Fibroblast of skin of back (primary cell): ENCODE data around the gene NOP10.
A peak's percentile ranks its signal among the peaks of the same experiment; 100 is the strongest.
"Not testable (repeated sequence)": the region's sequence is repeated elsewhere in the genome, so short reads cannot be mapped to it uniquely, and the experiment has no call there.

Source experiments
- DNase-seq: peaks from one replicate; pipeline ENCODE4 v3.0.0-alpha.2; 2013

The NOP10 gene

DNA sequence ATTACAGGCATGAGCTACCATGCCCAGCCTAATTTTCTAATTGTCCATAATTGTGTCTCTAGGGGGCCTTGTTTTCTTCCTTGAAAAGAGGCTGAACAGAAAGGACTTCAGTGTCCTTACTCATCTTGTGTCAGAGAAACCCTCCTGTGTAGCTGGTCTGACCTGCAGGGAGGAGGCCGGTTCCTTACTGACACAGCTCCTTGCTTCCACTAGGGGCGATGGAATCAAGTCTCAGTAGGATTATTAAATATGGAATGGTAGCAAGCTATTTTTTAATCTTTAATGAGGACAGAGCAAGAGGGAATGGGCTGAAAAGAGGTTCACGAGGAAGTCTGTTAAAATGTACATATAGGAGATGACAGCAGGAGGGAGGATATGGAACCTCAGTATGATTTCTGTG lies 15.4 kb upstream of the NOP10 start:
- DNase-seq = no peak

GRCh38 chr15:34357653-34358052 lies 14.7 kb upstream of the NOP10 start:
- DNase-seq = no peak

DNA sequence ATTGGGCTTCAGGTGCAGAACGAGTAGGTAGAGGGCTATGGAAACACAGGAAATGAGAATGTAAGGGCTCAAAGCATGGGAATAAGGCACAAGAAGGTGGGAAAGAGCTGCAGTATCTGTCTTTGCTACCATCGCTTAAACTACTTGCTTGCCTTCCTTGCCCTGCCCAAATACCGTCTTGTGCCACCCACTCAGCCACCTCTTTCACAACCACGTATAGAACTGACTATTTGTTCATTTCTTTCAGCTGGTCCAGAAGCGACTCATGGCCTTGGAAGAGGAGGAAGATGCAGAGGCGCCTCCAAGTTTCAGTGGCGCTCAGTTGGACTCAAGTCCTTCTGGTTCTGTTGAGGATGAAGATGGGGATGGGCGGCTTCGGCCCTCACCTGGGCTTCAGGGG lies 12.3 kb upstream of the NOP10 start:
- no peak for DNase-seq

GRCh38 chr15:34354286-34354685 lies 11.3 kb upstream of the NOP10 start:
- no peak for DNase-seq

DNA sequence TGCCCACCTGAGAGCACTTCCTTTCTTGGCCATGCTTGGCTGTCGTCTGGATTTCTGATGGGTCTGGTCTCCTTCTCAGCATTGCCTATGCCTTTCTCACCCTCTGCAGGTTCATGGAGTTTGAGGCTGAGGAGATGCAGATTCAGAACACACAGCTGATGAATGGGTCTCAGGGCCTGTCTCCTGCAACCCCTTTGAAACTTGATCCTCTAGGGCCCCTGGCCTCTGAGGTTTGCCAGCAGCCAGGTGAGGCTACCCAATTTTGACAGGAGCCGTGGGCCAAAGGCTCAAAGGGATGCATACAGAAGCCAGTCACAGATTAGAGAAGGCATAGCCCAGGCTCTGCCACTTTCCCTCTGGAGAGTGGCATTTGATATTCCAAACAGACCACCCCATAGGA lies 10.7 kb upstream of the NOP10 start:
- DNase-seq = no peak

DNA sequence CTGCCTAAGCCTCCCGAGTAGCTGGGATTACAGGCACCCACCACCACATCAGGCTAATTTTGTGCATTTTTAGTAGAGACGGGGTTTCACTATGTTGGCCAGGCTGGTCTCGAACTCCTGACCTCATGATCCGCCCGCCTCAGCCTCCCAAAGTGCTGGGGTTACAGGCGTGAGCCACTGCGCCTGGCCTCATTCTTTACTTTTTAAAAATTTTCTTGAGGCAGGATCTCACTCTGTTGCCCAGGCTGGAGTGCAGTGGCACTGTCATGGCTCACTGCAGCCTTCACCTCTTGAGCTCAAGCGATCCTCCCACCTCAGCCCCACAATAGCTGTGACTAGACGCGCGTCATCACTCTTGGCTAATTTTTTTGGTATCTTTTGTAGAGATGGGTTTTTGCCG lies 10.1 kb upstream of the NOP10 start:
- not testable (repeated sequence) for DNase-seq

GRCh38 chr15:34349769-34350168 lies 6.8 kb upstream of the NOP10 start:
- DNase-seq = no peak

DNA sequence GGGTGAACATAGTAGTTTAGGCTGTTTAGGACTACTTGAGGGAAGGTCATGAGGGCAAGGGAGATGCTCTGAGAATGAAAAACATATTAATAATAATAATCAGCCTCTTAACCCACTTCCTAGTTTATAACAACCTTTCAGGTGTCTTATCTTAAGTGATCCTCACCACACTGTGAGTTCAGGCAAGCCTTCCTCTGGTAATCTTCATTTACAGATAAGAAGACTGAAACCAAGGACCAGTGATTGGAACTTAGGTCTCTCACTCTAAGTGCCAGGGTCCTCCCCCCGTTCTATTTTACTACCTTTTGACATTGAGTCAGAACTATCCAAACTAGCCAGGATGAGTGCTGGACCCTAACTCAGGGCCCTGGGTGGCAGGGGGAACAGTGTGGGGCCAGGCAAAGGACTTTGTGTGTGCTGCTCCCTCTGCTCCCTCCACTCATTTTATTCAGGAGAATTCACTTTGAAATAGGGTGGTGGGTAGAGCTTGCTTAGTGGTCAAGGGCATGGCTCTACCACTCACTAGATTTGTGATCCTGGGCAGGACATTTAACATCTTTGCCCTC lies 5.9 kb upstream of the NOP10 start:
- no peak for DNase-seq

DNA sequence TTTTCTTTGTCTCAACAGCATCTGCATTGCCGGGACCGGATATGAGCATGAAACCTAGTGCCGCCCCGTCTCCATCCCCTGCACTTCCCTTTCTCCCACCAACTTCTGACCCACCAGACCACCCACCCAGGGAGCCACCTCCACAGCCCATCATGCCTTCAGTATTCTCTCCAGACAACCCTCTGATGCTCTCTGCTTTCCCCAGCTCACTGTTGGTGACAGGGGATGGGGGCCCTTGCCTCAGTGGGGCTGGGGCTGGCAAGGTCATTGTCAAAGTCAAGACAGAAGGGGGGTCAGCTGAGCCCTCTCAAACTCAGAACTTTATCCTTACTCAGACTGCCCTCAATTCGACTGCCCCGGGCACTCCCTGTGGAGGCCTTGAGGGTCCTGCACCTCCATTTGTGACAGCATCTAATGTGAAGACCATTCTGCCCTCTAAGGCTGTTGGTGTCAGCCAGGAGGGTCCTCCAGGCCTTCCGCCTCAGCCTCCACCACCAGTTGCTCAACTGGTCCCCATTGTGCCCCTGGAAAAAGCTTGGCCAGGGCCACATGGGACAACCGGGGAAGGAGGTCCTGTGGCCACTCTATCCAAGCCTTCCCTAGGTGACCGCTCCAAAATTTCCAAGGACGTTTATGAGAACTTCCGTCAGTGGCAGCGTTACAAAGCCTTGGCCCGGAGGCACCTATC lies 5.2 kb upstream of the NOP10 start:
- DNase-seq = no peak

GRCh38 chr15:34342213-34342736 lies 661 bp downstream of the NOP10 start:
- not testable (repeated sequence) for DNase-seq

GRCh38 chr15:34341381-34342212 lies 1.3 kb downstream of the NOP10 start:
- no peak for DNase-seq

DNA sequence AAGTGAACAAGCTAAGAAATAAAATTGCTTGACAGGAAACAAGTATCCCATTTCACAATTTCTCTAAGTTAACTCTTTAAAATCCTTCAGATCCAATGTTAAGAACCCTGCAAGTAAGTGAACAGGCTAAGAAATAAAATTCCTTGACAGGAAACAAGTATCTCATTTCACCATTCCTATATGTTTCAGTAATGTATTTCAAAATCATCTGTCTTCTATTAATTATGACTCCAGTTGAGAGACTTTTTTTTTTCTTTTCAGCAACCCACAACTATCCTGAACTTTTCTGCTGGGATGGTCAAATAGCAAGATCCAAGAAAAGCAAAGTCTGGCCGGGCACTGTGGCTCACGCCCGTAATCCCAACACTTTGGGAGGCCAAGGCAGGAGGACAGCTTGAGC lies 3.0 kb downstream of the NOP10 start:
- DNase-seq = peak; percentile 46

GRCh38 chr15:34338347-34338746 lies 4.6 kb downstream of the NOP10 start:
- DNase-seq = no peak

- peak; percentile 96 for DNase-seq
Measured at GRCh38 chr15:34337557-34338306, 5.2 kb downstream of the NOP10 start, which contains the start of gene SLC12A6. TSS of gene SLC12A6 (minus strand) at chr15:34337781. CDS start at chr15:34336680, 1,101 bp downstream.

DNA sequence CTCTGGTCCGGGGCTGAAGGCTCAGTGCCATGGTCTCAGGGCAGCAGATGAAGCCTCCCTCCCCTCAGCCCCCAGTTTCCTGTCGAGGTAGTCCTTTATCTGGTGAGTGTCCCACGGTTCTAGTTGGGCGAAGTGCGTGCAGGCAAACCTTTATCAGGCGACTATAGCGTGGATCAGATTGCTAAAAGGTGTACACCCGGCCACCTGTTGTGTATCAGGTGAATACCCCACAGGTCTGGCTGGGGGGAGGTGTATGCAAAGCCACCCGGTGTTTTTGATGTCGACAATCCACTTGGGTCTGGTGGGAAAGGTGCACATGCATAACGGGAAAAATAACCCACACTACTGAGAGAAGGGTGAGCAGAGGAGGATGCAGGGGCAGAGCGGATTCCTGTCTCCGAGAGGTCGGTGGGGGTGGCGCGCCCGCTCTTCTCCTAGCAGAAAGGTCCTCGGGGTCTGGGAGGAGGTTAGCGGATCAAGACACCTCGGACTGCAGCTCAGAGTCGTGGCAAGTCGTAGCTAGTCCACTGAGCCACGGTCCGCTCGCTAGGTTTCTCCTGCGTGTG lies 5.9 kb downstream of the NOP10 start:
- DNase-seq = no peak

DNA sequence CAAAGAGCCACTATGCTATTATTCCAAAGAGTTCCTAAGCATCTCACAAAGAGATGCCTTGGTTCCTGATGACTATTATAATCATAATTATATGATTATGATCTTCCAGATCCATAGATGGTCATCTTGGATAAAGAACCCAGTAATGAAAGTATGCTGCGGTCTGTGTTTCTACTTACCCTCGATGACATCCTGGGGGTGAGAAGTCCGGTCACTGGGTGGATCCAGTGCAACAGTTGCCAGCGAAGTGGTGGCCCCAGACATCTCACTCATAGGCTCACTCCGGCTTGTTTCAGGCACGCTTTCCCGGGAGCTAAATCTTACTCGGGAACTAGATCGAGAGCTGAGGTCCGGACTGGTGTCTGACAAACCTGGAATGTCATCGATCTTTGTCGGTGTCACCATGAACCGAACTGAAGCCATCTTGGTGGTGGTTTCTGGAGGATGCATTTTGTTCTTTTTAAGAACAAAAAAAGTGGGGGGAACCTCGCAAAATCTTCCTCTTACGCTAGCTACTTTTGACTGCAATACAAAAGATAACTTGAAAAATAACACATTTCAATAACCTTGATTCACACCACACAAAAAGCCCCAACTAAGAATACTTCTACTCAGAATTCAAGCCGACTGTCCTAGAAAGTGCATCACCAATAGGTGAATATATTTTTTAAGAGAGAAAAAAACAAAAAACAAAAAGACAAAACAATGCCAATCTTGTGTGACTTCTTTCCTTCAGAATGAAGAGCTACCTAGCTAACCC lies 6.5 kb downstream of the NOP10 start:
- no peak for DNase-seq

DNA sequence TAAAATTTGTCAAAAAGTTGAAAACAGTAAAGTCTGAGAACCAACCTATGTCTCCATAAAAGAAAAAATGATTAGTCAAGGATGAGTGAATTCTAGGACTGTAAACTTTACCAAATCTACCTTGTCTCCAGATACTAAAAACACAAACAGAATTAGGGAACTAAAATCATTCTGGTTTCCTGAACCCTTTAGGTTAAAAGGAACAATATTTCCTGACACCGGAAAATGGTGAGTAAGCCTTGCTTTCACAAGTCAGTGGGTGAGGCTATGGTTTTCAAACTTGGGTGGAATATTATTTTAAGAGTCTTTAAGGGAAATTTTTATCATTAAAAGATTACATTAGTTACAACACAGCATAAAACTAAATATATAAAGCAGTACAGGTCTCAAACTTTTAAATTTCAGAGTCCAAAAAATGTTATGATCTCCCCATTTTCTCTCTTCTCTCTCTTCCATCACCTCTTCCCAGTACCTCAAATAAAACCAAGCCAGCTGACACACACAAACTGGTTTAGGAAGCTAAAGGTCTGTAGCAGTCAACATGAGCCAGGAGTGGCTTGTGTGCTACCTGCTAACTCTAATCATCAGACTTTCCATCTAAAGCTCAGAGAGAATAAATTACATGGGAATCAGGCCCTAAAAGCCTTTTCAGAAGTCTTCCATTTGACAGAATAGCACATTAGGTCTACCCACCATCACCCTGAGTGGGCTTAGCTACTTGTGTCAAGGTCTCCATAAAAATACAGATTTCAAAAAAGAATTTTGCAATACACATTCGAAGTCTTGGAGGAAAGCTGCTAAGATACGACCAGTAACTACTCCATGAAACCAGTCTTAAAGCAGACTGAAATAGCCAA lies 7.5 kb downstream of the NOP10 start:
- no peak for DNase-seq

DNA sequence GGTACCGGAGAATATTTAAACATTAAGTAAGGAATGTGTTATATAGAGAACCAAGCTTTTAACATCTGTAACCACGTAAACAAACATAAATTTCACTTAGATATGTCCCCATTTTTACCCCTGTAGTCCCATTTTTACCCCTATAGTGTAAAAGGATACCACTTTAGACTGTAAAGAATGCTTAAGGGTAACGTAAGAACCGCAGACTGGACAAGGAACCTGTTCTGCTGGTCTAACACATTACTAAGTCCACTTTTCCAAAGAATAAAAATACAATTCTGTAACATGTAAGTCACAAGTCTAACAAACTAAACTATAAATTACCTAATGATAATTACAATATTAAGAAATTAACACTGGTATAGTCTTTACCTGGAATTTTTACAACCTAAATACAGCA lies 8.3 kb downstream of the NOP10 start:
- DNase-seq = no peak

DNA sequence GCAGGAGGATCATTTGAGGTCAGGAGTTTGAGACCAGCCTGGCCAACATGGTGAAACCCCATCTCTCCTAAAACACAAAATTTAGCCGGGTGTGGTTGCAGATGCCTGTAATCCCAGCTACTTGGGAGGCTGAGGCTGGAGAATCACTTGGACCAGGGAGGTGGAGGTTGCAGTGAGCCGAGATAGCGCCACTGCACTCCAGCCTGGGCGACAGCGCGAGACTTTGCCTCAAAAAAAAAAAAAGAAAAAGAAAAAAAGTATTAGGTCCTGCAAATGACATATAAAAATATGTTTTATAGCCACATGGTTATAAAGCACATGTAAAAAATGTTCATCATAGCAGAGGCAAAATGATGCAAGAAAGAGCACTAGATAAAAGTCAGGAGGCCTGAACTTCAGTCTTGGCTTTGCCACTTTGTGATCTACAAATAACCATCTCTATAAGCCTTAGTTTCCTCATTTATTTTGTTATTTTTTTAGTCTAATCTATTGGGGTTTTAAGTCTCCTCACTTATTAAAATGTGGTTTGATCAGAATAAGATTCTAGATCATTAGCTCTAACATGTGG lies 10.3 kb downstream of the NOP10 start:
- DNase-seq = no peak

- no peak for DNase-seq
Measured at GRCh38 chr15:34331809-34332208, 11.1 kb downstream of the NOP10 start.
